GM23248 (cell line): ENCODE results near the gene NUP93.

Source experiments
- EZH2 ChIP-seq: fragments of 200-600 bp; sonication (generic); IDR thresholded peaks from 2 replicates; pipeline ENCODE4 v1.6.1; 2018; ENCODE audit warnings: antibody characterized with exemption, mild to moderate bottlenecking; ENCODE audit not compliant: insufficient read depth, poor library complexity, severe bottlenecking
- EZH2phosphoT487 ChIP-seq: fragments of 200-600 bp; sonication (generic); IDR thresholded peaks from 2 replicates; pipeline ENCODE4 v1.6.1; 2018; ENCODE audit warnings: antibody characterized with exemption, moderate library complexity, mild to moderate bottlenecking, low read depth; ENCODE audit not compliant: insufficient read depth

GRCh38 chr16:56868175-56868574 is 138.2 kb downstream of the NUP93 start:
- no peak for TF ChIP-seq EZH2
- no peak for TF ChIP-seq EZH2phosphoT487
